ENCODE measurements around the gene FNIP2. TPM values are rescaled to one million over a fixed set of nuclear protein-coding genes. Genes with fewer than 3 reads are reported as not detected.
"Not testable (repeated sequence)": the region's sequence is repeated elsewhere in the genome, so short reads cannot be mapped to it uniquely, and the experiment has no call there.

FNIP2 gene
- total RNA-seq, 2 experiments from 2014 or later: 17.7 to 19.4 TPM

- H3K4me1 Mint-ChIP-seq (ENCODE audit: low read depth): no peaks in the 10 kb centered on the region
These were observed 27.4 kb upstream of the FNIP2 start for GRCh38 chr4:158741326-158742021.

DNA sequence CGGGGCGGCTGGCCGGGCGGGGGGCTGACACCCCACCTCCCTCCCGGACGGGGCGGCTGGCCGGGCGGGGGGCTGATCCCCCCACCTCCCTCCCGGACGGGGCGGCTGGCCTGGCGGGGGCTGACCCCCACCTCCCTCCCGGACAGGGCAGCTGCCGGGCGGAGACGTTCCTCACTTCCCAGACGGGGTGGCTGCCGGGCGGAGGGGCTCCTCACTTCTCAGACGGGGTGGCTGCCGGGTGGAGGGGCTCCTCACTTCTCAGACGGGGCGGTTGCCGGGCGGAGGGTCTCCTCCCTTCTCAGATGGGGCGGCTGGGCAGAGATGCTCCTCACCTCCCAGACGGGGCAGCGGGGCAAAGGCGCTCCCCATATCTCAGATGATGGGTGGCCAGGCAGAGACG, 22.3 kb upstream of the FNIP2 start:
- H3K4me3 Mint-ChIP-seq; H3K27ac Mint-ChIP-seq; intact Hi-C loops (cut with micrococcal nuclease); H3K4me1 Mint-ChIP-seq (ENCODE audit: low read depth); POLR2A ChIA-PET; DNase-seq; CTCF ChIA-PET; H3K27me3 Mint-ChIP-seq; H3K9me3 Mint-ChIP-seq; H3K36me3 Mint-ChIP-seq: not testable (repeated sequence)

More at GRCh38 chr4:158741326-158742021, 27.4 kb upstream of the FNIP2 start:
- peaks cover 3% of the 10 kb centered on the region for H3K27me3 Mint-ChIP-seq
- no peak overlapping the region for H3K4me3 Mint-ChIP-seq
- no peaks in the 10 kb centered on the region for H3K9me3 Mint-ChIP-seq
- ChIA-PET CTCF (no interaction called here), POLR2A (no interaction called here)
- no peak overlapping the region for H3K27ac Mint-ChIP-seq
- no peaks in the 10 kb centered on the region for H3K36me3 Mint-ChIP-seq
- intact Hi-C loops (cut with micrococcal nuclease): no loop called here
- DNase-seq: no peak

- peaks cover 2% of the 10 kb centered on the region for H3K27me3 Mint-ChIP-seq
- no peaks in the 10 kb centered on the region for H3K36me3 Mint-ChIP-seq
- no peaks in the 10 kb centered on the region for H3K4me1 Mint-ChIP-seq (ENCODE audit: low read depth)
- H3K9me3 Mint-ChIP-seq: no peaks in the 10 kb centered on the region
- POLR2A ChIA-PET: no interaction called here
- DNase-seq: no peak
- H3K27ac Mint-ChIP-seq: no peak overlapping the region
- intact Hi-C loops (cut with micrococcal nuclease): no loop called here
- CTCF ChIA-PET: no interaction called here
- no peak overlapping the region for H3K4me3 Mint-ChIP-seq
These were observed 18.4 kb upstream of the FNIP2 start for GRCh38 chr4:158750379-158750778.

- CTCF ChIA-PET: no interaction called here
- Mint-ChIP-seq H3K9me3 (no peaks in the 10 kb centered on the region), H3K36me3 (peaks cover 2% of the 10 kb centered on the region), H3K4me3 (no peak overlapping the region), H3K27me3 (peaks cover 10% of the 10 kb centered on the region), H3K27ac (no peak overlapping the region), H3K4me1 (ENCODE audit: low read depth) (no peaks in the 10 kb centered on the region)
- no peak for DNase-seq
- POLR2A ChIA-PET: no interaction called here
- intact Hi-C loops (cut with micrococcal nuclease): no loop called here
These were observed 14.2 kb upstream of the FNIP2 start for GRCh38 chr4:158754385-158755180.

GRCh38 chr4:158755819-158756218, 13.0 kb upstream of the FNIP2 start:
- H3K9me3 Mint-ChIP-seq; intact Hi-C loops (cut with micrococcal nuclease); H3K4me1 Mint-ChIP-seq (ENCODE audit: low read depth); H3K4me3 Mint-ChIP-seq; CTCF ChIA-PET; H3K27ac Mint-ChIP-seq; H3K36me3 Mint-ChIP-seq; DNase-seq; POLR2A ChIA-PET: not testable (repeated sequence)
- H3K27me3 Mint-ChIP-seq: peaks cover 11% of the 10 kb centered on the region

- Mint-ChIP-seq H3K27me3 (peaks cover 12% of the 10 kb centered on the region), H3K4me1 (ENCODE audit: low read depth) (peaks cover 4% of the 10 kb centered on the region), H3K9me3 (no peaks in the 10 kb centered on the region), H3K36me3 (peaks cover 2% of the 10 kb centered on the region), H3K4me3 (no peak overlapping the region), H3K27ac (no peak overlapping the region)
- ChIA-PET CTCF (no interaction called here), POLR2A (no interaction called here)
- DNase-seq: no peak
- intact Hi-C loops (cut with micrococcal nuclease): no loop called here
These were observed 12.2 kb upstream of the FNIP2 start for GRCh38 chr4:158756588-158756987.

- Mint-ChIP-seq H3K27ac (no peak overlapping the region), H3K4me1 (ENCODE audit: low read depth) (peaks cover 4% of the 10 kb centered on the region), H3K27me3 (peaks cover 13% of the 10 kb centered on the region), H3K9me3 (no peaks in the 10 kb centered on the region), H3K4me3 (no peak overlapping the region), H3K36me3 (peaks cover 2% of the 10 kb centered on the region)
- intact Hi-C loops (cut with micrococcal nuclease): no loop called here
- CTCF ChIA-PET: no interaction called here
- POLR2A ChIA-PET: no interaction called here
- DNase-seq: no peak
These were observed 10.7 kb upstream of the FNIP2 start for GRCh38 chr4:158758142-158758541.

DNA sequence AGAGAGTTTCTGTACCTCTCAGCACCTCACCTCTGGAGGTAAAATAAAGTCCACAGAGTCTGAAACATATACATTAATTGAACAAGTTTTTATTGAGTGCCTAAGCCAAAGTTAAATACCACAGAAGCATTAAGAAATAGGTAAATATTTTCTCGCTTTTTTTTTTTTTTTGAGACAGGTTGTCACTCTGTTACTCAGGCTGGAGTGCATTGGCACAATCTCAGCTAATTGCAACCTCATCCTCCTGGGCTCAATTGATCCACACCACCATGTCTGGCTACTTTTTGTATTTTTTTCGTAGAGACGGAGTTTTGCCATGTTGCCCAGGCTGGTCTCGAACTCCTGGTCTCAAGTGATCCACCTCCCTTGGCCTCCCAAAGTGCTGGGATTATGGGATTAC, 10.1 kb upstream of the FNIP2 start:
- ChIA-PET CTCF (no interaction called here), POLR2A (no interaction called here)
- Mint-ChIP-seq H3K27me3 (peaks cover 13% of the 10 kb centered on the region), H3K36me3 (peaks cover 2% of the 10 kb centered on the region), H3K4me1 (ENCODE audit: low read depth) (peaks cover 4% of the 10 kb centered on the region), H3K27ac (no peak overlapping the region), H3K9me3 (no peaks in the 10 kb centered on the region), H3K4me3 (no peak overlapping the region)
- intact Hi-C loops (cut with micrococcal nuclease): no loop called here
- DNase-seq: no peak

DNA sequence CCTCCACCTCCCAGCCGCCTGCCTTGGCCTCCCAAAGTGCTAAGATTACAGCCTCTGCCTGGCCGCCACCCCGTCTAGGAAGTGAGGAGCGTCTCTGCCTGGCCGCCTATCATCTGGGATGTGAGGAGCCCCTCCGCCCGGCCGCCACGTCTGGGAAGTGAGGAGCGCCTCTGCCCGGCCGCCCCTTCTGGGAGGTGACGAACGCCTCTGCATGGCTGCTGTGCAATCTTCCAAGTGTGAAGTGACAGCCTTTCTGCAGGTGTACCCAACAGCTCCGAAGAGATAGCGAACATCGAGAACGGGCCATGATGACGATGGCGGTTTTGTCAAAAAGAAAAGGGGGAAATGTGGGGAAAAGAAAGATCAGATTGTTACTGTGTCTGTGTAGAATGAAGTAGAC, 9.3 kb upstream of the FNIP2 start:
- H3K4me3 Mint-ChIP-seq; DNase-seq; intact Hi-C loops (cut with micrococcal nuclease); H3K36me3 Mint-ChIP-seq; H3K9me3 Mint-ChIP-seq; POLR2A ChIA-PET; H3K27ac Mint-ChIP-seq; H3K4me1 Mint-ChIP-seq (ENCODE audit: low read depth); CTCF ChIA-PET: not testable (repeated sequence)
- peaks cover 15% of the 10 kb centered on the region for H3K27me3 Mint-ChIP-seq

DNA sequence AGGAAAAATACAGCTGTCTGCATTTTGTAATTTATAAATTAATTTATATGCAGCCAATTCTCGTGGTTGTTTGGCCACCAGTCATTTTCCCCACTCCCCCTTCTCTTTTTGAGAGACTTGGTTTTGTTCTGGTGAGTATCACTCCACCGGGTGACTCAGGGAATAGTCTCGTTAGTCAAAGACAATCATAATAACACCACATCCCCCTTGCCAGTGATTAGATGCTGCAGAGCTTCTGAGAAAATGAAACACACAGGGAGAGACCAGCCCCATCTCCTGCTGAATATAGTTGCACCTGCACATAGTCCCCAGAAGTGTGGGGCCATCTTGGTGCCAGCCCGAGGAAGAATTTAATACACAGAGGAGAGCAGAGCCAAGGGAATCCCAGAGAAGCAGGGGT, 8.0 kb upstream of the FNIP2 start:
- no peaks in the 10 kb centered on the region for H3K9me3 Mint-ChIP-seq
- H3K36me3 Mint-ChIP-seq: peaks cover 2% of the 10 kb centered on the region
- peaks cover 13% of the 10 kb centered on the region for H3K27me3 Mint-ChIP-seq
- POLR2A ChIA-PET: interaction anchor here (0.6 to 1.2 kb wide), 2 partner anchors 8 to 96 kb away, joined by 4 to 5 read pairs; partner anchors contain the start of gene FNIP2
- peaks cover 4% of the 10 kb centered on the region for H3K4me1 Mint-ChIP-seq (ENCODE audit: low read depth)
- CTCF ChIA-PET: no interaction called here
- peak; percentile 22 for DNase-seq
- no peak overlapping the region for H3K4me3 Mint-ChIP-seq
- no peak overlapping the region for H3K27ac Mint-ChIP-seq
- intact Hi-C loops (cut with micrococcal nuclease): no loop called here

DNA sequence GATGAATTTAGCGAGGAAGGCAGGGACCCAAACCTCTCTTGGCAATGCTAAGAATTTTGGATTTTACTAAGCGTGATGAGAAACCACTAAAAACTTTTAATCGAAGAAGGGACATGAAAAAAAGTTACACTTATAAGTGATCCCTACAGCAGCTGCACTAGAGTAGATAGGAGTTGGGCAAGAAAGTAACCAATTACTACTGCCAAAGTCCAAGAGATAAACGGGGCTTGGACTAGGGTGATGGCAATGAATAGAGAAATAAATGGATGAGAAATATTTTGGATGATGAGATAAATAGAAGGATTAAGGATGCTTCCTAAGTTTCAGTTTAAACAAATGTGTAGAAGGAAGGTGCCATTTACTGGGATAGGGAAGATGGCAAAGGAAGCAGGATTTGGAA, 6.3 kb upstream of the FNIP2 start:
- CTCF ChIA-PET: no interaction called here
- H3K36me3 Mint-ChIP-seq: peaks cover 2% of the 10 kb centered on the region
- no peak overlapping the region for H3K4me3 Mint-ChIP-seq
- POLR2A ChIA-PET: no interaction called here
- no peak for DNase-seq
- intact Hi-C loops (cut with micrococcal nuclease): no loop called here
- no peak overlapping the region for H3K27ac Mint-ChIP-seq
- H3K27me3 Mint-ChIP-seq: peaks cover 9% of the 10 kb centered on the region
- H3K9me3 Mint-ChIP-seq: no peaks in the 10 kb centered on the region
- peaks cover 10% of the 10 kb centered on the region for H3K4me1 Mint-ChIP-seq (ENCODE audit: low read depth)

GRCh38 chr4:158763462-158763861, 5.4 kb upstream of the FNIP2 start:
- H3K4me1 Mint-ChIP-seq (ENCODE audit: low read depth): peaks cover 19% of the 10 kb centered on the region
- ChIA-PET POLR2A (interaction anchor here (0.6 kb wide), 1 partner anchor 128 kb away, joined by 5 read pairs; no protein-coding TSS in a partner anchor), CTCF (no interaction called here)
- no peak for DNase-seq
- no peaks in the 10 kb centered on the region for H3K36me3 Mint-ChIP-seq
- intact Hi-C loops (cut with micrococcal nuclease): no loop called here
- no peaks in the 10 kb centered on the region for H3K9me3 Mint-ChIP-seq
- no peak overlapping the region for H3K4me3 Mint-ChIP-seq
- H3K27ac Mint-ChIP-seq: no peak overlapping the region
- H3K27me3 Mint-ChIP-seq: peaks cover 9% of the 10 kb centered on the region
